Mesenchymal stem cell (in vitro differentiated cells and primary cell): Measurements from ENCODE around the gene CCND3.

Experiments
- DNase-seq: peaks from one replicate; pipeline ENCODE4 v3.0.0-alpha.2; 2013
- H2AFZ ChIP-seq: one replicate; pipeline ENCODE4 v1.6.1; 2013; ENCODE audit warnings: low read depth, mild to moderate bottlenecking, control low read depth, inconsistent platforms, low read length, moderate library complexity
- H2AK5ac ChIP-seq: 2 replicates; pipeline ENCODE4 v1.6.1; 2013; ENCODE audit warnings: low read length, moderate library complexity, mild to moderate bottlenecking, inconsistent platforms; ENCODE audit not compliant: severe bottlenecking
- H2BK120ac ChIP-seq: one replicate; pipeline ENCODE4 v1.6.1; 2013; ENCODE audit warnings: low read depth, mild to moderate bottlenecking, inconsistent platforms, low read length, moderate library complexity
- H2BK12ac ChIP-seq, 2 experiments: one replicate each; pipeline ENCODE4 v1.6.1; 2013; ENCODE audit warnings: inconsistent platforms in 2 of 2, low read length in 2 of 2, mild to moderate bottlenecking in 2 of 2, moderate library complexity in 2 of 2, control low read depth in 1 of 2
- H2BK15ac ChIP-seq: one replicate; pipeline ENCODE4 v1.6.1; 2013; ENCODE audit warnings: mild to moderate bottlenecking, low read depth, inconsistent platforms; ENCODE audit not compliant: poor library complexity, severe bottlenecking
- H2BK5ac ChIP-seq: 2 replicates; pipeline ENCODE4 v1.6.1; 2013; ENCODE audit warnings: low read depth, mild to moderate bottlenecking, low read length, control low read depth, inconsistent platforms; ENCODE audit not compliant: poor library complexity, severe bottlenecking
- H3K14ac ChIP-seq, 2 experiments: one replicate each; pipeline ENCODE4 v1.6.1; 2013; ENCODE audit warnings: inconsistent platforms in 2 of 2, low read length in 2 of 2, control low read depth in 1 of 2, mild to moderate bottlenecking in 1 of 2, moderate library complexity in 1 of 2
- H3K18ac ChIP-seq, 2 experiments: one replicate each; pipeline ENCODE4 v1.6.1; 2013; ENCODE audit warnings: inconsistent platforms in 2 of 2, low read length in 2 of 2, control low read depth in 1 of 2, low read depth in 1 of 2, mild to moderate bottlenecking in 1 of 2
- H3K23ac ChIP-seq, 2 experiments: one replicate each; pipeline ENCODE4 v1.6.1; 2013; ENCODE audit warnings: inconsistent platforms in 2 of 2, low read length in 2 of 2, mild to moderate bottlenecking in 2 of 2, moderate library complexity in 2 of 2, control low read depth in 1 of 2
- H3K27ac ChIP-seq: 2 replicates; pipeline ENCODE4 v1.5.1; 2013; ENCODE audit warnings: mild to moderate bottlenecking, moderate library complexity, low read length, control low read depth, inconsistent platforms; ENCODE audit not compliant: poor library complexity, severe bottlenecking
- H3K27me3 ChIP-seq, 2 experiments: 2 replicates each; pipeline versions ENCODE4 v1.6.1 to v1.7.0; 2013; ENCODE audit warnings: low read length in 2 of 2, mild to moderate bottlenecking in 2 of 2, moderate library complexity in 2 of 2, control low read depth in 1 of 2, inconsistent platforms in 1 of 2; ENCODE audit not compliant: control insufficient read depth in 1 of 2, insufficient read depth in 1 of 2
- H3K36me3 ChIP-seq, 2 experiments: 2 replicates each; pipeline versions ENCODE4 v1.6.1 to v1.7.0; 2013; ENCODE audit warnings: low read length in 2 of 2, control low read depth in 1 of 2, inconsistent platforms in 1 of 2, low read depth in 1 of 2, mild to moderate bottlenecking in 1 of 2; ENCODE audit not compliant: insufficient read depth in 2 of 2, control insufficient read depth in 1 of 2
- H3K4ac ChIP-seq, 2 experiments: one replicate each; pipeline ENCODE4 v1.6.1; 2013; ENCODE audit warnings: inconsistent platforms in 2 of 2, low read length in 2 of 2, mild to moderate bottlenecking in 2 of 2, moderate library complexity in 2 of 2, control low read depth in 1 of 2, low read depth in 1 of 2
- H3K4me1 ChIP-seq: 2 replicates; pipeline ENCODE4 v1.6.1; 2013; ENCODE audit warnings: low read depth, low read length, control low read depth; ENCODE audit not compliant: control insufficient read depth, insufficient read depth
- H3K4me2 ChIP-seq: 2 replicates; pipeline ENCODE4 v1.6.1; 2013; ENCODE audit warnings: low read length, mild to moderate bottlenecking, inconsistent platforms; ENCODE audit not compliant: poor library complexity, severe bottlenecking
- H3K4me3 ChIP-seq, 2 experiments: 2 replicates each; pipeline versions ENCODE4 v1.5.1 to v1.7.0; 2013; ENCODE audit warnings: low read length in 2 of 2, mild to moderate bottlenecking in 2 of 2, control low read depth in 1 of 2, low read depth in 1 of 2; ENCODE audit not compliant: insufficient read depth in 1 of 2
- H3K79me1 ChIP-seq: replicated peaks from 2 replicates; pipeline ENCODE4 v1.6.1; 2013; ENCODE audit warnings: mild to moderate bottlenecking, control low read depth, low read length, inconsistent platforms; ENCODE audit not compliant: poor library complexity, severe bottlenecking
- H3K9ac ChIP-seq: 2 replicates; pipeline ENCODE4 v1.7.0; 2013; ENCODE audit warnings: mild to moderate bottlenecking, low read length, moderate library complexity
- H3K9me3 ChIP-seq: 2 replicates; pipeline ENCODE4 v1.7.0; 2013; ENCODE audit warnings: mild to moderate bottlenecking, low read length; ENCODE audit not compliant: control insufficient read depth
- H4K8ac ChIP-seq: one replicate; pipeline ENCODE4 v1.6.1; 2013; ENCODE audit warnings: inconsistent platforms, mild to moderate bottlenecking, low read length, moderate library complexity
- H4K91ac ChIP-seq: one replicate; pipeline ENCODE4 v1.6.1; 2013; ENCODE audit warnings: mild to moderate bottlenecking, low read length, inconsistent platforms
- WGBS: methylation state at CpG from one replicate; pipeline ENCODE4 v1.1.7; 2013; ENCODE audit warnings: mixed read lengths; 5-methylcytosine and 5-hydroxymethylcytosine counted together

The CCND3 gene

GRCh38 chr6:41958022-41958856 is 16.6 kb upstream of the CCND3 start:
- Histone ChIP-seq H2BK12ac (no peak overlapping the region), H2AFZ (no peak overlapping the region), H2BK5ac (no peak overlapping the region), H4K91ac (no peak overlapping the region), H3K4me1 (peaks cover 5% of the 10 kb centered on the region), H3K4me2 (no peak overlapping the region), H3K23ac (no peak overlapping the region), H3K36me3 (no peaks in the 10 kb centered on the region), H3K9me3 (no peaks in the 10 kb centered on the region), H3K27me3 (no peaks in the 10 kb centered on the region), H3K9ac (no peak overlapping the region), H3K4me3 (no peak overlapping the region), H3K27ac (no peak overlapping the region), H2BK15ac (no peak overlapping the region), H2AK5ac (no peak overlapping the region), H4K8ac (no peak overlapping the region), H2BK120ac (no peak overlapping the region), H3K79me1 (no peaks in the 10 kb centered on the region), H3K14ac (no peak overlapping the region), H3K18ac (no peak overlapping the region), H3K4ac (no peak overlapping the region)
- 98% methylated on average over 3 of the region's 6 CpGs for WGBS
- DNase-seq: no peak

DNA sequence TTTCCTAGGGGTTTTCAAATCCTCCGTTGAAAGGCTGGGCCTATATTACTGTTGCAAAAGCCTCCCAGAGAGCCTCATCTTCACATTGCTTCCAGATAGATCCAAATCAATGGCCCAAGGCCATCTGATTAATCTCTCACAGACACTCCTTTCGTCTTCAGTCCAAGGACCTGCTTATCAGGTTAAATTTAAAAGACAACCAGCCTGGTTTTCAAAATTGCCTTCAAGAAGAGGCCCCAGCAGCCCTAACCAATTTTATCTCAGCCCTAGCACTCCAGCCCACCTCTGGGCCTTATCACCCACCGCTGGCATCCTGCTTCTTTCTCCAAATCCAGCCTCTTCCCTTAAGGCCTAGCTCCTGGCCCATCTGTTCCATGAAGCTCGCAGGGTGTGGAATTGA is 15.5 kb upstream of the CCND3 start:
- Histone ChIP-seq H3K4ac (no peak overlapping the region), H3K36me3 (no peaks in the 10 kb centered on the region), H3K27ac (no peak overlapping the region), H3K4me3 (no peak overlapping the region), H2BK120ac (no peak overlapping the region), H4K91ac (no peak overlapping the region), H2BK5ac (no peak overlapping the region), H3K9me3 (no peaks in the 10 kb centered on the region), H2AK5ac (no peak overlapping the region), H3K79me1 (no peaks in the 10 kb centered on the region), H3K14ac (no peak overlapping the region), H3K18ac (no peak overlapping the region), H3K4me1 (peaks cover 5% of the 10 kb centered on the region), H2BK15ac (no peak overlapping the region), H3K9ac (no peak overlapping the region), H3K23ac (no peak overlapping the region), H3K4me2 (no peak overlapping the region), H2BK12ac (no peak overlapping the region), H4K8ac (no peak overlapping the region), H2AFZ (no peak overlapping the region), H3K27me3 (no peaks in the 10 kb centered on the region)
- DNase-seq: no peak
- WGBS: 61% methylated on average over 4 of the region's 4 CpGs

- no peak overlapping the region for H2BK5ac ChIP-seq
- no peak overlapping the region for H2BK120ac ChIP-seq
- no peak overlapping the region for H3K4ac ChIP-seq
- no peaks in the 10 kb centered on the region for H3K79me1 ChIP-seq
- H3K4me3 ChIP-seq: no peak overlapping the region
- no peak overlapping the region for H3K27ac ChIP-seq
- 78% methylated on average over 1 of the region's 2 CpGs for WGBS
- no peak overlapping the region for H4K91ac ChIP-seq
- H3K18ac ChIP-seq: no peak overlapping the region
- no peak overlapping the region for H2BK12ac ChIP-seq
- no peaks in the 10 kb centered on the region for H3K36me3 ChIP-seq
- no peak overlapping the region for H3K9ac ChIP-seq
- H3K23ac ChIP-seq: no peak overlapping the region
- H2AFZ ChIP-seq: no peak overlapping the region
- H2AK5ac ChIP-seq: no peak overlapping the region
- H4K8ac ChIP-seq: no peak overlapping the region
- H2BK15ac ChIP-seq: no peak overlapping the region
- no peak for DNase-seq
- no peaks in the 10 kb centered on the region for H3K27me3 ChIP-seq
- no peak overlapping the region for H3K4me2 ChIP-seq
- no peaks in the 10 kb centered on the region for H3K4me1 ChIP-seq
- no peaks in the 10 kb centered on the region for H3K9me3 ChIP-seq
- no peak overlapping the region for H3K14ac ChIP-seq
Observed at GRCh38 chr6:41955412-41955811, 13.8 kb upstream of the CCND3 start.

DNA sequence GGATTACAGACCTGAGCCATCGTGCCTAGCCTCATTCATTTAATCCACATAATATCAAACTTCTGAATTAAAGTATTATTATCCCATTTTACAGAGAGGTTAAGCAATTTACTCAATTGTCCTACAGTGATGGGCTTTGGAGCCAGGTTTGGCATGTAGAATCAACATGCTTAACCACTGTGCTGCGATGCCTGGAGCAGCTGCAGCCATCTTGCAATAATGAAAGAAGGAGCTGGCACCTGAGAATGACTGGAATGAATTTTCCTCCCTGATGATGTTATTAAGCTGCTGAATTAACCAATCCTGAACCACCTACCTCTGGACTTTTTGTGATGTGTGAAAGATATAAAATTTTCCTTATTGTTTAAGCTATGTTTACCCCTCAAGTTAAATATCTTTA is 13.1 kb upstream of the CCND3 start:
- H2BK120ac ChIP-seq: no peak overlapping the region
- no peak overlapping the region for H3K4me3 ChIP-seq
- H4K8ac ChIP-seq: no peak overlapping the region
- no peaks in the 10 kb centered on the region for H3K79me1 ChIP-seq
- H3K4me1 ChIP-seq: no peaks in the 10 kb centered on the region
- no peak overlapping the region for H2BK12ac ChIP-seq
- H3K4me2 ChIP-seq: no peak overlapping the region
- no peak overlapping the region for H2BK15ac ChIP-seq
- H3K9me3 ChIP-seq: no peaks in the 10 kb centered on the region
- no peaks in the 10 kb centered on the region for H3K36me3 ChIP-seq
- H3K27me3 ChIP-seq: no peaks in the 10 kb centered on the region
- no peak for DNase-seq
- no peak overlapping the region for H3K4ac ChIP-seq
- H4K91ac ChIP-seq: no peak overlapping the region
- no peak overlapping the region for H2AK5ac ChIP-seq
- no peak overlapping the region for H2AFZ ChIP-seq
- no peak overlapping the region for H3K9ac ChIP-seq
- H2BK5ac ChIP-seq: no peak overlapping the region
- H3K27ac ChIP-seq: no peak overlapping the region
- H3K23ac ChIP-seq: no peak overlapping the region
- H3K14ac ChIP-seq: no peak overlapping the region
- H3K18ac ChIP-seq: no peak overlapping the region
- WGBS: 89% methylated on average over 2 of the region's 2 CpGs
